HEK293T (cell line): ENCODE data around the gene SLC27A6.

ENCODE experiments used
- CTCF ChIA-PET: fragments of 350-600 bp; formaldehyde crosslinking; extraction: SDS; loops from one replicate; lab custom pipeline; 2021; ENCODE audit warnings: antibody characterized with exemption, inconsistent platforms; lab: Yijun Ruan, JAX
- POLR2A ChIA-PET: fragments of 350-600 bp; formaldehyde crosslinking; extraction: SDS; loops from one replicate; lab custom pipeline; 2020; ENCODE audit warnings: antibody characterized with exemption, inconsistent platforms; lab: Yijun Ruan, JAX
- DNase-seq: peaks from one replicate; pipeline ENCODE4 v3.0.0; 2012; ENCODE audit warnings: mixed read lengths; ENCODE audit errors: extremely low spot score
- ARNT ChIP-seq: fragments of 450-650 bp; IDR thresholded peaks from 2 replicates; pipeline ENCODE4 v1.6.1; 2017; ENCODE audit warnings: mild to moderate bottlenecking
- BHLHE40 ChIP-seq: fragments of 450-650 bp; IDR thresholded peaks from 2 replicates; pipeline ENCODE4 v1.6.1; 2016; ENCODE audit warnings: mild to moderate bottlenecking, moderate library complexity, borderline replicate concordance
- CTBP1 ChIP-seq: fragments of 450-650 bp; IDR thresholded peaks from 2 replicates; pipeline ENCODE4 v1.6.1; 2016; ENCODE audit warnings: borderline replicate concordance
- ELF4 ChIP-seq: fragments of 450-650 bp; IDR thresholded peaks from 2 replicates; pipeline ENCODE4 v1.6.1; 2017; ENCODE audit warnings: antibody characterized with exemption
- FOXA1 ChIP-seq: fragments of 450-650 bp; IDR thresholded peaks from 2 replicates; pipeline ENCODE4 v1.6.1; 2016; ENCODE audit warnings: mild to moderate bottlenecking
- FOXK2 ChIP-seq: fragments of 450-650 bp; IDR thresholded peaks from 2 replicates; pipeline ENCODE4 v1.6.1; 2016; ENCODE audit warnings: mild to moderate bottlenecking
- FOXM1 ChIP-seq: fragments of 450-650 bp; IDR thresholded peaks from 2 replicates; pipeline ENCODE4 v1.6.1; 2017; ENCODE audit warnings: mild to moderate bottlenecking, borderline replicate concordance
- HDGF ChIP-seq: fragments of 450-650 bp; IDR thresholded peaks from 2 replicates; pipeline ENCODE4 v1.6.1; 2017; ENCODE audit warnings: antibody characterized with exemption, borderline replicate concordance
- L3MBTL2 ChIP-seq: fragments of 450-650 bp; conservative IDR thresholded peaks from 2 replicates; pipeline ENCODE4 v1.6.1; 2016; ENCODE audit warnings: mild to moderate bottlenecking
- LEF1 ChIP-seq: fragments of 450-650 bp; IDR thresholded peaks from 2 replicates; pipeline ENCODE4 v1.6.1; 2017; ENCODE audit warnings: mild to moderate bottlenecking, borderline replicate concordance
- NFRKB ChIP-seq: fragments of 450-650 bp; IDR thresholded peaks from 2 replicates; pipeline ENCODE4 v1.6.1; 2016; ENCODE audit warnings: mild to moderate bottlenecking, moderate library complexity
- SP1 ChIP-seq: fragments of 450-650 bp; IDR thresholded peaks from 2 replicates; pipeline ENCODE4 v1.6.1; 2017
- SUZ12 ChIP-seq: fragments of 450-650 bp; IDR thresholded peaks from 2 replicates; pipeline ENCODE4 v1.6.1; 2016; ENCODE audit warnings: mild to moderate bottlenecking
- TF ChIP-seq, protein P1 (sequence below): fragments of 450-650 bp; IDR thresholded peaks from 2 replicates; pipeline ENCODE4 v1.6.1; 2016

The SLC27A6 gene

DNA sequence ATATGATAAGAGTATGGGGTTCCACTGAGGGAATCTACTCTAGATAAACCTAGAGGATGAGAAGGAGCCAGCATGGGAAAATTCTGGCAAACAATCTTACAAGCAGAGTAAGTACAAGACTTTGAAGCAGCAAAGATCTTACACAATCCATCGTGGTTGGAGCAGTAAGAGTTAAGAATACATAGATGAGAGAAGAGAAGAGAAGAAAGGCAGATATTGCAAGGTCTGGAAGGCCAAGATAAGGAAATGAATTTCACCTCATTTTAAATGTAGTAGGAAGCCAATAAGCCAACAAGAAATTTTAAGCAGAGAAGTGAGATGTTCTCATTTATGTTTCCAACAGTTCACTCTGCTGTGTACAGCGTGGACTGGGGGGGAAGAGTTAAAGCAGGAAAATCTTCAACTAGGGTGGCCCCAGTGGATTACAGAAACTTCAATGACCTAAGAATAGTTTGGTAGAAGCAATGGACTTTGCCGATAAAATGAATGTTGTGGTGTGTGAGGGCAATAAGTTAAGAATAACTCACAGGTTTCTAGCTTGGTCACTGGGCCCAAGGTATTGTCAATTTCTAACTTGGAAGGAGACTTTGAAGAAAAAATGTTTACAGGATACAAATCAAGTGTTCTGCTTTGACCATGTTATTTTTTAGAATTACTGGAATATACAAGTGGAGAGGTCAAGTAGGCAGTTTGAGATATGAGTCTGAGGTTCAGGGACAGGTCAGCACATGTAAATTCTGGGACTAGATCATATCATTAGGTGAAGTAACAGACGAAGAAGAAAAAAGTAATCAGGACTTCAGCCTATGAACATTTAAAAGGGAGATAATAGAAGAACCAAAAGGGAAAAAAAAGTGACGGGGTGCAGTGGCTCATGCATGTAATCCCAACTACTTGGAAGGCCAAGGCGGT, 117.2 kb downstream of the SLC27A6 start:
- POLR2A ChIA-PET, result no interaction called here
- no peak for DNase-seq
- CTCF ChIA-PET, result no interaction called here
- TF ChIP-seq FOXM1 (no peak), ELF4 (no peak), NFRKB (no peak), HDGF (no peak), SUZ12 (no peak), ARNT (no peak), BHLHE40 (no peak), CTBP1 (no peak), FOXK2 (no peak), SP1 (no peak), LEF1 (no peak), FOXA1 (no peak), L3MBTL2 (no peak)
- TF ChIP-seq, protein P1, sequence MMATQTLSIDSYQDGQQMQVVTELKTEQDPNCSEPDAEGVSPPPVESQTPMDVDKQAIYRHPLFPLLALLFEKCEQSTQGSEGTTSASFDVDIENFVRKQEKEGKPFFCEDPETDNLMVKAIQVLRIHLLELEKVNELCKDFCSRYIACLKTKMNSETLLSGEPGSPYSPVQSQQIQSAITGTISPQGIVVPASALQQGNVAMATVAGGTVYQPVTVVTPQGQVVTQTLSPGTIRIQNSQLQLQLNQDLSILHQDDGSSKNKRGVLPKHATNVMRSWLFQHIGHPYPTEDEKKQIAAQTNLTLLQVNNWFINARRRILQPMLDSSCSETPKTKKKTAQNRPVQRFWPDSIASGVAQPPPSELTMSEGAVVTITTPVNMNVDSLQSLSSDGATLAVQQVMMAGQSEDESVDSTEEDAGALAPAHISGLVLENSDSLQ, result no peak
